Measurements from ENCODE around the gene WDPCP.
"Not testable (repeated sequence)": the region's sequence is repeated elsewhere in the genome, so short reads cannot be mapped to it uniquely, and the experiment has no call there.

Gene WDPCP

DNA sequence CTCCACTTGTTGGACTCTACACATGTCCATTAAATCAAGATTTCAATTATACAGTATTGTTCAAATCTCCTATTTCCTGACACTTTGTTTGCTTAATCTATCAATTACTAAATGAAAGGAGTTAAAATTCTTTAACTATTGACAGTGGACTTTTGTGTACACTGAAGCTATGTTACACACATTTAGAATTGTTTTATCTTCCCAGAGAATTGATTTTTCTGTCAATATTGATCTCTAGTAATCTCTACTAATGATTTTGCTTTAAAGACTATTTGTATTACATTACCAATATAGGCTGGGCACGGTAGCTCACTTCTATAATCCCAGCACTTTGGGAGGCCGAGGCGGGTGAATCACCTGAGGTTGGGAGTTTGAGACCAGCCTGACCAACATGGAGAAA is 215.7 kb downstream of the WDPCP start:
- no peaks in the 10 kb centered on the region for H3K9me3 ChIP-seq (ENCODE audit: control insufficient read depth, low read length)
- H3K9ac ChIP-seq (ENCODE audit: low read length): no peak overlapping the region
- no peaks in the 10 kb centered on the region for H3K36me3 ChIP-seq (ENCODE audit: control insufficient read depth, insufficient read depth, low read length)
- no peak overlapping the region for H3K4me3 ChIP-seq (ENCODE audit: low read length)
- no peaks in the 10 kb centered on the region for H3K4me1 ChIP-seq (ENCODE audit: control insufficient read depth, insufficient read depth, low read length)
- H3K27me3 ChIP-seq (ENCODE audit: control insufficient read depth, insufficient read depth, low read length): no peaks in the 10 kb centered on the region

DNA sequence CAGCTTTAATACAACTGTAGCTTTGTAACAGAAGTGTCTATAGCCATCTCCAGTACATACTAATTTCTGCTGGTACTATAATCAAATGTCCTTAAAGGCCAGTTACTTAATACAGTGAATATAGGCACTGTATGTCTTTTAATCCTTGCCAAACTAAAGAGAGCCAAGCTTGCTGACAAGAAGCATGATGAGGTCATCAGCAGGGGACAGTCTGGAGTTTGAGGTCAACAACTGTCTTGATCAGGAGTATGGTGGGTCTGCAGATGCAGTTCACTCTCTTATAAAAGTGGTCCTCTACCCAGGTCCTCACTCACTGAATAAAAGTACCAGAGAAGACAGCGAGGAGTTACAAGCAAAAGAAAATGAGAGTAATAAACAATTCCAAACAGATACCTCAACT is 219.1 kb downstream of the WDPCP start:
- H3K27me3 ChIP-seq (ENCODE audit: control insufficient read depth, insufficient read depth, low read length): no peaks in the 10 kb centered on the region
- H3K4me1 ChIP-seq (ENCODE audit: control insufficient read depth, insufficient read depth, low read length): no peaks in the 10 kb centered on the region
- H3K36me3 ChIP-seq (ENCODE audit: control insufficient read depth, insufficient read depth, low read length): no peaks in the 10 kb centered on the region
- H3K4me3 ChIP-seq (ENCODE audit: low read length): no peak overlapping the region
- H3K9me3 ChIP-seq (ENCODE audit: control insufficient read depth, low read length): no peaks in the 10 kb centered on the region
- H3K9ac ChIP-seq (ENCODE audit: low read length): no peak overlapping the region

DNA sequence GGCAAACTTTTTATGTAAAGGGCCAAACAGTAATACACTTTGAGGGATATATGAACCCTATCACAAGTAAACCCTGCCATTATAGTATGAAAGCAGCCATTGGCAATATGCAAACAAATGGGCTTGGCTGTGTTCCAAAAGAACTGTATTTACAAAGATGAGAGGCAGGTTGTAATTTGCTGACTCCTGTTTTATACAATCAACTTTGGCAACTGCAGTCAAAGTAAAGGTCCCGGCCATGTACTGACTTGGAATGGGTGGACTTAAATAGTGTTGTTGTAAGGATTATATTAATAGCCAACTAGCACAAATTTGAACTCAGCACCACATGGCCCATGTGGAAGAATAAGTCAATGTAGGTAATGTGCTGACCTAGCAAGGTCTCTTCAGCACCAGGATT is 223.4 kb downstream of the WDPCP start:
- H3K36me3 ChIP-seq (ENCODE audit: control insufficient read depth, insufficient read depth, low read length): no peaks in the 10 kb centered on the region
- no peak overlapping the region for H3K4me3 ChIP-seq (ENCODE audit: low read length)
- no peak overlapping the region for H3K9ac ChIP-seq (ENCODE audit: low read length)
- H3K27me3 ChIP-seq (ENCODE audit: control insufficient read depth, insufficient read depth, low read length): no peaks in the 10 kb centered on the region
- H3K9me3 ChIP-seq (ENCODE audit: control insufficient read depth, low read length): no peaks in the 10 kb centered on the region
- no peaks in the 10 kb centered on the region for H3K4me1 ChIP-seq (ENCODE audit: control insufficient read depth, insufficient read depth, low read length)

DNA sequence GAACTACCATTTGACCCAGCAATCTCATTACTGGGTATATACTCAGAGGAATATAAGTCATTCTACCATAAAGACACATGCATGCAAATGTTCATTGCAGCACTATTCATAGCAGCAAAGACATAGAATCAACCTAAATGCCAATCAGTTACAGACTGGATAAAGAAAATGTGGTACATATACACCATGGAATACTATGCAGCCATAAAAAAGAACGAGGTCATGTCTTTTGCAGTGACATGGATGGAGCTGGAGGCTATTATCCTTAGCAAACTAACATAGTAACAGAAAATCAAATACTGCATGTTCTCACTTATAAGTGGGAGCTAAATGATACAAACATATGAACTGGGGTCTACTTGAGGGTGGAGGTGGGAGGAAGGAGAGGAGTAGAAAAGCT is 230.6 kb downstream of the WDPCP start:
- H3K36me3 ChIP-seq (ENCODE audit: control insufficient read depth, insufficient read depth, low read length); H3K4me3 ChIP-seq (ENCODE audit: low read length); H3K27me3 ChIP-seq (ENCODE audit: control insufficient read depth, insufficient read depth, low read length); H3K9me3 ChIP-seq (ENCODE audit: control insufficient read depth, low read length); H3K4me1 ChIP-seq (ENCODE audit: control insufficient read depth, insufficient read depth, low read length); H3K9ac ChIP-seq (ENCODE audit: low read length): not testable (repeated sequence)

DNA sequence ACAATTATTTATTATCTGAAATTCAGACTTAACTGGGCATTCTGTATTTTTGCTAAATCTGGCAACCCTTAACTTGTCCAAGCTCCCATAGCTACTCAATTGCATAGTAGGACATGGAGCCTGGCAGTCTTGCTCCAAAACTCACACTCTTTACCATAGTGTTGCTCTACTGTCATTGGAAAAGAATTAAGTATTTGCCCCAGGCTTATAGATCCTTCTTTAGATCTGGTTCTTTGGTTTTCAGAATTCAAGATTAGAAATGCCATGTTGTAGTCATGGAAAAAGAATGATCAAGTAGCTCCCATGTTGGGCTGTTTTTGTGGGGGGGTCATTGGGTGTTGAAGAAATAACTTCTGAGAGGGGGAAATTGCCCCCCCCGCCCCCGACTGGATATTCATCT is 240.9 kb downstream of the WDPCP start:
- Histone ChIP-seq H3K36me3 (ENCODE audit: control insufficient read depth, insufficient read depth, low read length) (no peaks in the 10 kb centered on the region), H3K27me3 (ENCODE audit: control insufficient read depth, insufficient read depth, low read length) (no peaks in the 10 kb centered on the region), H3K4me1 (ENCODE audit: control insufficient read depth, insufficient read depth, low read length) (no peaks in the 10 kb centered on the region)

DNA sequence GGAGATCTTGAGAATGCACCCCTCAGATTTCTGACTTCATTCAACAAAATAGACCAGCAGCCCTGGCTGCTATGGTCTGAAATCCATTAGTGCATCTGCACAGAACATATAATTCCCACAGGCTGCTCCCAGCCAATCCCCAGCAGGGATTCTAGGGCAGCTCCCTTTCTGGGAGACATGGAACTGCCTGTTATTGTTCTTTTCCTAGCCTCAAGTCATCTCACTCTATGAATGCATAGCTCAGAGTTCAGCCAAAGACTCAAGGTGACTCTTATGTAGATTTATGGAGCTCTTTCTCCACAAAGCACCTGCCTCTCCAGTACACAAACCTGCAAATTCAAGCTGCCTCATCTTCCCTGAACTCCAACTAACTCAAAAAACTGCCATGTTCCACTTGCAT is 241.9 kb downstream of the WDPCP start:
- Histone ChIP-seq H3K9me3 (ENCODE audit: control insufficient read depth, low read length) (no peaks in the 10 kb centered on the region), H3K36me3 (ENCODE audit: control insufficient read depth, insufficient read depth, low read length) (no peaks in the 10 kb centered on the region), H3K4me1 (ENCODE audit: control insufficient read depth, insufficient read depth, low read length) (no peaks in the 10 kb centered on the region), H3K4me3 (ENCODE audit: low read length) (no peak overlapping the region), H3K27me3 (ENCODE audit: control insufficient read depth, insufficient read depth, low read length) (no peaks in the 10 kb centered on the region), H3K9ac (ENCODE audit: low read length) (no peak overlapping the region)

More for the DNA sequence above, 240.9 kb downstream of the WDPCP start:
- Histone ChIP-seq H3K9ac (ENCODE audit: low read length) (no peak overlapping the region), H3K9me3 (ENCODE audit: control insufficient read depth, low read length) (no peaks in the 10 kb centered on the region), H3K4me3 (ENCODE audit: low read length) (no peak overlapping the region)

DNA sequence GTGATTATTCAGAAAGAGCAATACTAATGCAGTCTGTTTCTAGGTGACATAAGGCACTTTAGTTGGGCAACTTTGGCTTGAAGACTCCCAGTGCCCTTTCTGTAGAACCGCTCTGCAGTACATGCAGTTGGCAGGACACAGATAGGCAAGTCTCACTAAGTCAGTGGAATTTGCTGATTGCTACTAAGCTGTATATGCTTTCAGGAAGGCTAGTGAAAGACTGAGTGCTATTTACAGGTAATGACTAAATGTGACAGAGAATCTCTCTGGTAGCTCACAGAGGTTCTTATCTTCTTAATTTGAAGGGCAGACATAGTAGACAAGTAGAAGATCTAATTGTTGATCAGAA is 243.0 kb downstream of the WDPCP start:
- Histone ChIP-seq H3K4me3 (ENCODE audit: low read length) (no peak overlapping the region), H3K9ac (ENCODE audit: low read length) (no peak overlapping the region), H3K4me1 (ENCODE audit: control insufficient read depth, insufficient read depth, low read length) (no peaks in the 10 kb centered on the region), H3K27me3 (ENCODE audit: control insufficient read depth, insufficient read depth, low read length) (no peaks in the 10 kb centered on the region), H3K36me3 (ENCODE audit: control insufficient read depth, insufficient read depth, low read length) (no peaks in the 10 kb centered on the region), H3K9me3 (ENCODE audit: control insufficient read depth, low read length) (no peaks in the 10 kb centered on the region)

DNA sequence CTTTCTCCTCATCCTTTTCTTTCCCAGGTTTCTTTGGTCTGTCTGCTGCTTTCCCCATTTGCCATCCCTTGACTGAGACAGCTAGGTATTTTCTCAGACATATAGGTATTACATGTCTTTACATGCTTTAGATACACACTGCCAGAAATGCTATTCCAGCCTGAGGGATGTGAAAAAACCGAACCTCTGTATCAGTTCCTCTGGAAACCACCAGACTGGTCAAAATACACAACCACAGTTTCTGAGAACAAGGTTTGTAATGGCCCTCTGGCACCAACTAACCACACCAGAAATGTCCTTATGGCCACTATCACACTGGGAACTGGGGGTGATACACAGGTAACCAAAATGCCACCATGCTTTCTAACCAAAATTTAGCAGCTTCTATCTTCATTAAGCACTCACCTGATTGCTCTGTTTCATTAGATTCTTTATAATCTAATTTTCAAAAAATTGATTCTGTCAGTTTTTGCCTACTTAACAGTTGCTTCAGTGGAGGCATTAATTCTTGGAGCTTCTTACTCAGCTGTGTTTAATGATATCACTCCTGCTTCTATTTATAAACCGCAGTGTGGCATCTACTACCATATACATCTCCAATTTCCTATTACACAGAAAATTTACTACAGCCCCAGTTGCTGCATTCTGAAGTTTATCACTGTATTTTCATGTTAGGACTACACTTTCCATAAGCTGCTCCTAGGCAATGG is 243.5 kb downstream of the WDPCP start:
- no peaks in the 10 kb centered on the region for H3K27me3 ChIP-seq (ENCODE audit: control insufficient read depth, insufficient read depth, low read length)
- H3K4me3 ChIP-seq (ENCODE audit: low read length): no peak overlapping the region
- no peaks in the 10 kb centered on the region for H3K36me3 ChIP-seq (ENCODE audit: control insufficient read depth, insufficient read depth, low read length)
- no peak overlapping the region for H3K9ac ChIP-seq (ENCODE audit: low read length)
- H3K9me3 ChIP-seq (ENCODE audit: control insufficient read depth, low read length): no peaks in the 10 kb centered on the region
- no peaks in the 10 kb centered on the region for H3K4me1 ChIP-seq (ENCODE audit: control insufficient read depth, insufficient read depth, low read length)

DNA sequence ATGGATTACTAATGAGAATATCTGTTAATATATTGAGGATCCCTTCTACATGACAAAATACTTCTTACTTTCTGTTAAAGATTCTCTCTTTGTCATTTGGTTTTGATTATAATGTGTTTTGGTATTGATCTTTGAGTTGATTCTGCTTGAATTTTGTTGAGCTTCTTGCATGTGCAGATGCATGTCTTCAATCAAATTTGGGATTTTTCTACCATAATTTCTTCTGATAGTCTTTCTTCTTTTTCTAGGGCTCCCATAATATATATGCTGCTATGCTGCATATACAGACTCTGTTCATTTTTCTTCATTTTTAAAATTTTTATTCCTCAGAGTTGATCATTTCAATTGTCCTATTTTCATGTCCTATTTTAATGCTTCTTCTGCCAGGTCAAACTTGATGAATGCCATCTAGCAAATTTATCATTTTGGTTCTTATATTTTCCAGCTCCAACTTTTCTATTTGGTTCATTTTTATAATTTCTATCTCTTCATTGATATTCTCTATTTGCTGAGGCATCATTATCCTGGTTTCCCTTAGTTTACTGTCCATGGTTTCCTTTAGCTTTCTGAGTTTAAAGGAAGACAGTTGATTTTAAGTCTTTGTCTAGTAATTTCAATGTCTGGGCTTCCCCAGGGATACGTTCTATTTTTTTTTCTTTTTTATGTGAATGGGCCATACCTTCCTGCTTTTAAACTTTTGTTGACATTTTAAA is 244.7 kb downstream of the WDPCP start:
- H3K27me3 ChIP-seq (ENCODE audit: control insufficient read depth, insufficient read depth, low read length): no peaks in the 10 kb centered on the region
- H3K9ac ChIP-seq (ENCODE audit: low read length): no peak overlapping the region
- H3K4me3 ChIP-seq (ENCODE audit: low read length): no peak overlapping the region
- no peaks in the 10 kb centered on the region for H3K36me3 ChIP-seq (ENCODE audit: control insufficient read depth, insufficient read depth, low read length)
- H3K4me1 ChIP-seq (ENCODE audit: control insufficient read depth, insufficient read depth, low read length): no peaks in the 10 kb centered on the region
- H3K9me3 ChIP-seq (ENCODE audit: control insufficient read depth, low read length): no peaks in the 10 kb centered on the region

DNA sequence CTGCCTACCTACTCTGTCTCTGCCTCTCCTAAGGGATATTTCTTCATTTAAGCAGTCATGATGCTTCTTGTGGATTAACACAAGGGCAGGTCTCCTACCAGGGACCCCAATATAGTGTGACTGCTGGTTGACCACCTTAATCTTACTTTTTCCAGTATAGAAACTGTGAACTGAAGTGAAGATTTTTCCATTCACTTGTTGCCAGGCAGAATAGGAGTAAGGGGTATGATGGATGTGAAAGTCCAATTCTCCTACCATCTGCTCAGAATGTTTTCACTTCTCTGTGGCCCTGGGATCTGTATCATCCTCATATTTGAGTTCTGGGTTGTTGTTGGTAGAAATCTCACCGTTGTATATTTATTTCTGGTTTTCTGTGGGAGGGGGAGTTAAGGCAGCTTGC is 247.8 kb downstream of the WDPCP start:
- no peaks in the 10 kb centered on the region for H3K9me3 ChIP-seq (ENCODE audit: control insufficient read depth, low read length)
- no peak overlapping the region for H3K4me3 ChIP-seq (ENCODE audit: low read length)
- H3K36me3 ChIP-seq (ENCODE audit: control insufficient read depth, insufficient read depth, low read length): no peaks in the 10 kb centered on the region
- no peak overlapping the region for H3K9ac ChIP-seq (ENCODE audit: low read length)
- no peaks in the 10 kb centered on the region for H3K27me3 ChIP-seq (ENCODE audit: control insufficient read depth, insufficient read depth, low read length)
- no peaks in the 10 kb centered on the region for H3K4me1 ChIP-seq (ENCODE audit: control insufficient read depth, insufficient read depth, low read length)

DNA sequence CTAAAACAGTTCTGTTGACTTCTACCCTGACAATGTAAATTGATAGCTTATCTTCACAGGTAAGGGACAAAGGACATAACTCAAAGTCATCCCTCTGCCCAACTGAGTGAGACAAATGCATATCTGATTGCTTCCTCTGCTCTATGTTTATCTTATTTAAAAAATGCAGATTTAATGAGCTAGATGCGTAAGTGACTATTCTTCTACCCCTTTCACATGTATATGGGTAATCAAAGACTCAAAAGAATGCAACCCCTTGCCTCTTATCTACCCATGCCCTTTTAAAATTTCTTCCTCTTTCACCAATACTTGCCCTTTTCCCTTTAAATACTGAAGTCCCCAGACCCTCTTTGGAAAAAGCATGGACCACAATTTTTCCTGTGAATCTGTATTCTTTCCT is 253.4 kb downstream of the WDPCP start:
- Histone ChIP-seq H3K4me1 (ENCODE audit: control insufficient read depth, insufficient read depth, low read length) (no peaks in the 10 kb centered on the region), H3K9me3 (ENCODE audit: control insufficient read depth, low read length) (no peaks in the 10 kb centered on the region), H3K27me3 (ENCODE audit: control insufficient read depth, insufficient read depth, low read length) (no peaks in the 10 kb centered on the region), H3K4me3 (ENCODE audit: low read length) (no peak overlapping the region), H3K36me3 (ENCODE audit: control insufficient read depth, insufficient read depth, low read length) (no peaks in the 10 kb centered on the region), H3K9ac (ENCODE audit: low read length) (no peak overlapping the region)

DNA sequence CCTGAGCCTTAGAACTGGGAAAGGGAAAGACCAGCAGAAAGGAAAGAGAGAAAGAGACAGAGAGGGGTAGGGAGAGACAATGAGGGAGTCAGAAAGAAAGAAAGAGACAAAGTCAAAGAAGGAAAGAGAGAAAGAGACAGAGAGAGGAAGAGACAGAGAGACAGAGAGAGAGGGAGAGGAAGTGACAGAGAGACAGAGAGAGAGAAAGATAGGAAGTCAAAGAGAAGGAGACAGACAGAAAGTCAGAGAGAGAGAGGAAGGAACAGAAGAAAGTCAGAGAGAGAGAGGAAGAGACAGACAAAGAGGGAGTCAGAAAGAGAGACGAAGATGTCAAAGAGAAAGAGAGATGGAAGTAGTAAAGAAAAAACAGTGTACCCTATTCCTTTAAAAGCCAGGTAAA is 261.8 kb downstream of the WDPCP start:
- no peaks in the 10 kb centered on the region for H3K9me3 ChIP-seq (ENCODE audit: control insufficient read depth, low read length)
- H3K36me3 ChIP-seq (ENCODE audit: control insufficient read depth, insufficient read depth, low read length): no peaks in the 10 kb centered on the region
- H3K9ac ChIP-seq (ENCODE audit: low read length): no peak overlapping the region
- no peak overlapping the region for H3K4me3 ChIP-seq (ENCODE audit: low read length)
- no peaks in the 10 kb centered on the region for H3K27me3 ChIP-seq (ENCODE audit: control insufficient read depth, insufficient read depth, low read length)
- H3K4me1 ChIP-seq (ENCODE audit: control insufficient read depth, insufficient read depth, low read length): no peaks in the 10 kb centered on the region

DNA sequence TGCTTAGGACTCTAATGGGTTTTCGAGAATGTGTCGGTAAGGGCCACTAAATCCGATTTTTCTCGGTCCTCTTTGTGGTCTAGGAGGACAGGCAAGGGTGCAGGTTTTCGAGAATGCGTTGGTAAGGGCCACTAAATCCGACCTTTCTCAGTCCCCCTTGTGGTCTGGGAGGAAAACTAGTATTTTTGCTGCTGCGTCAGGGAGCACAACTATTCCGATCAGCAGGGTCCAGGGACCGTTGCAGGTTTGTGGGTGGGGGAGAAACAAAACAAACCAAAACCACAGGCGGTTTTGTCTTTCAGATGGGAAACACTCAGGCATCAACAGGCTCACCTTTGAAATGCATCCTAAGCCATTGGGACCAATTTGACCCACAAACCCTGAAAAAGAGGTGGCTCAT is 264.6 kb downstream of the WDPCP start:
- H3K4me1 ChIP-seq (ENCODE audit: control insufficient read depth, insufficient read depth, low read length); H3K9ac ChIP-seq (ENCODE audit: low read length); H3K27me3 ChIP-seq (ENCODE audit: control insufficient read depth, insufficient read depth, low read length); H3K36me3 ChIP-seq (ENCODE audit: control insufficient read depth, insufficient read depth, low read length); H3K4me3 ChIP-seq (ENCODE audit: low read length); H3K9me3 ChIP-seq (ENCODE audit: control insufficient read depth, low read length): not testable (repeated sequence)

Measured in mucosa of stomach (tissue), 1 donor.